ENCODE results near the gene LRBA. TPM values are rescaled to one million over a fixed set of nuclear protein-coding genes. Genes with fewer than 3 reads are reported as not detected.
"Not testable (repeated sequence)": the region's sequence is repeated elsewhere in the genome, so short reads cannot be mapped to it uniquely, and the experiment has no call there.

The LRBA gene
- total and polyA plus RNA-seq, 2 donors (not counting 1 experiment from before 2014, with no cell fraction given), result 16.4 to 36.7 TPM

- H3K27me3 ChIP-seq (ENCODE audit: control insufficient read depth, insufficient read depth, low read length), result no peaks in the 10 kb centered on the region
- H3K36me3 ChIP-seq (ENCODE audit: control insufficient read depth, insufficient read depth, low read length), result no peaks in the 10 kb centered on the region
- no peak overlapping the region for H3K9ac ChIP-seq (ENCODE audit: insufficient read depth, low read length)
- H3K4me3 ChIP-seq (replicated peaks in 1 of 4; ENCODE audit: control extremely low read depth in 1 of 4, insufficient read depth in 1 of 4, low read depth in 3 of 4, low read length in 4 of 4), result no peak overlapping the region
- H3K4me2 ChIP-seq (ENCODE audit: extremely low read depth, insufficient read depth, low read length), result no peak overlapping the region
- no peak overlapping the region for H2AFZ ChIP-seq (ENCODE audit: low read length)
- H3K9me3 ChIP-seq (ENCODE audit: control insufficient read depth, insufficient read depth, low read depth, low read length), result no peaks in the 10 kb centered on the region
- no peak overlapping the region for H3K27ac ChIP-seq (ENCODE audit: insufficient read depth, low read length)
- peak; percentile 40 to 82 for DNase-seq (ENCODE audit: low read depth in 2 of 2)
- TF ChIP-seq EZH2 (IDR thresholded peaks at IDR 0.05; ENCODE audit: low read length, missing control alignments), result no peak
- TF ChIP-seq, protein P1, sequence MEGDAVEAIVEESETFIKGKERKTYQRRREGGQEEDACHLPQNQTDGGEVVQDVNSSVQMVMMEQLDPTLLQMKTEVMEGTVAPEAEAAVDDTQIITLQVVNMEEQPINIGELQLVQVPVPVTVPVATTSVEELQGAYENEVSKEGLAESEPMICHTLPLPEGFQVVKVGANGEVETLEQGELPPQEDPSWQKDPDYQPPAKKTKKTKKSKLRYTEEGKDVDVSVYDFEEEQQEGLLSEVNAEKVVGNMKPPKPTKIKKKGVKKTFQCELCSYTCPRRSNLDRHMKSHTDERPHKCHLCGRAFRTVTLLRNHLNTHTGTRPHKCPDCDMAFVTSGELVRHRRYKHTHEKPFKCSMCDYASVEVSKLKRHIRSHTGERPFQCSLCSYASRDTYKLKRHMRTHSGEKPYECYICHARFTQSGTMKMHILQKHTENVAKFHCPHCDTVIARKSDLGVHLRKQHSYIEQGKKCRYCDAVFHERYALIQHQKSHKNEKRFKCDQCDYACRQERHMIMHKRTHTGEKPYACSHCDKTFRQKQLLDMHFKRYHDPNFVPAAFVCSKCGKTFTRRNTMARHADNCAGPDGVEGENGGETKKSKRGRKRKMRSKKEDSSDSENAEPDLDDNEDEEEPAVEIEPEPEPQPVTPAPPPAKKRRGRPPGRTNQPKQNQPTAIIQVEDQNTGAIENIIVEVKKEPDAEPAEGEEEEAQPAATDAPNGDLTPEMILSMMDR (conservative IDR thresholded peaks at IDR 0.05 in 1 of 2, IDR thresholded peaks at IDR 0.05 in 1 of 2; ENCODE audit: low read depth in 1 of 2, low read length in 2 of 2), result no peak
- H4K20me1 ChIP-seq (ENCODE audit: control insufficient read depth, extremely low read depth, insufficient read depth, low read length), result no peaks in the 10 kb centered on the region
- H3K79me2 ChIP-seq (ENCODE audit: control insufficient read depth, insufficient read depth, low read length), result no peaks in the 10 kb centered on the region
- H3K4me1 ChIP-seq (ENCODE audit: control insufficient read depth, extremely low read depth, insufficient read depth, low read length), result peaks cover 3% of the 10 kb centered on the region
Observed at GRCh38 chr4:150389896-150390530, 625.1 kb downstream of the LRBA start.

GRCh38 chr4:150387981-150388380 is 627.1 kb downstream of the LRBA start:
- Histone ChIP-seq H3K27me3 (ENCODE audit: control insufficient read depth, insufficient read depth, low read length) (no peaks in the 10 kb centered on the region), H3K79me2 (ENCODE audit: control insufficient read depth, insufficient read depth, low read length) (no peaks in the 10 kb centered on the region), H3K36me3 (ENCODE audit: control insufficient read depth, insufficient read depth, low read length) (no peaks in the 10 kb centered on the region), H3K4me3 (replicated peaks in 1 of 4; ENCODE audit: control extremely low read depth in 1 of 4, insufficient read depth in 1 of 4, low read depth in 3 of 4, low read length in 4 of 4) (no peak overlapping the region), H3K4me1 (ENCODE audit: control insufficient read depth, extremely low read depth, insufficient read depth, low read length) (peaks cover 3% of the 10 kb centered on the region), H3K9me3 (ENCODE audit: control insufficient read depth, insufficient read depth, low read depth, low read length) (no peaks in the 10 kb centered on the region), H4K20me1 (ENCODE audit: control insufficient read depth, extremely low read depth, insufficient read depth, low read length) (no peaks in the 10 kb centered on the region), H2AFZ (ENCODE audit: low read length) (no peak overlapping the region), H3K4me2 (ENCODE audit: extremely low read depth, insufficient read depth, low read length) (no peak overlapping the region), H3K27ac (ENCODE audit: insufficient read depth, low read length) (no peak overlapping the region), H3K9ac (ENCODE audit: insufficient read depth, low read length) (no peak overlapping the region)
- TF ChIP-seq EZH2 (IDR thresholded peaks at IDR 0.05; ENCODE audit: low read length, missing control alignments), result no peak
- TF ChIP-seq, protein P1 (conservative IDR thresholded peaks at IDR 0.05 in 1 of 2, IDR thresholded peaks at IDR 0.05 in 1 of 2; ENCODE audit: low read depth in 1 of 2, low read length in 2 of 2), result no peak
- no peak for DNase-seq (ENCODE audit: low read depth in 2 of 2)

DNA sequence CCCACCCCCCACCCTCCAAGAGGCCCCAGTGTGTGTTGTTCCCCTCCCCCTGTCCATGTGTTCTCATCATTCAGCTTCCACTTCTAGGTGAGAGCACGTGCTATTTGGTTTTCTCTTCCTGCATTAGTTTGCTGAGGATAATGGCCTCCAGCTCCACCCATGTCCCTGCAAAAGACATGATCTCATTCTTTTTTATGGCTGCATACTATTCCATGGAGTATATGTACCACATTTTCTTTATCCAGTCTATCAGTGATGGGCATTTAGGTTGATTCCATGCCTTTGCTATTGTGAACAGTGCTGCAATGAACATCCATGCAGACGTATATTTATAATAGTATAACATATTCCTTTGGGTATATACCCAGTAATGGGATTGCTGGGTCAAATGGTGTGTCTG is 628.7 kb downstream of the LRBA start:
- not testable (repeated sequence) for H3K79me2 ChIP-seq (ENCODE audit: control insufficient read depth, insufficient read depth, low read length); H3K27ac ChIP-seq (ENCODE audit: insufficient read depth, low read length); H3K4me3 ChIP-seq (replicated peaks in 1 of 4; ENCODE audit: control extremely low read depth in 1 of 4, insufficient read depth in 1 of 4, low read depth in 3 of 4, low read length in 4 of 4); H3K4me2 ChIP-seq (ENCODE audit: extremely low read depth, insufficient read depth, low read length); DNase-seq (ENCODE audit: low read depth in 2 of 2); H3K9ac ChIP-seq (ENCODE audit: insufficient read depth, low read length); H3K36me3 ChIP-seq (ENCODE audit: control insufficient read depth, insufficient read depth, low read length); H2AFZ ChIP-seq (ENCODE audit: low read length); H3K4me1 ChIP-seq (ENCODE audit: control insufficient read depth, extremely low read depth, insufficient read depth, low read length); H3K27me3 ChIP-seq (ENCODE audit: control insufficient read depth, insufficient read depth, low read length); H4K20me1 ChIP-seq (ENCODE audit: control insufficient read depth, extremely low read depth, insufficient read depth, low read length); H3K9me3 ChIP-seq (ENCODE audit: control insufficient read depth, insufficient read depth, low read depth, low read length)

All from fibroblast of lung (primary cell).